ENCODE measurements around the gene EIF3B. TPM values are rescaled to one million over a fixed set of nuclear protein-coding genes. Genes with fewer than 3 reads are reported as not detected.
A peak's percentile ranks its signal among the peaks of the same experiment; 100 is the strongest.

Gene EIF3B
- total RNA-seq, 1 donor from 2014 or later = 107 TPM

DNA sequence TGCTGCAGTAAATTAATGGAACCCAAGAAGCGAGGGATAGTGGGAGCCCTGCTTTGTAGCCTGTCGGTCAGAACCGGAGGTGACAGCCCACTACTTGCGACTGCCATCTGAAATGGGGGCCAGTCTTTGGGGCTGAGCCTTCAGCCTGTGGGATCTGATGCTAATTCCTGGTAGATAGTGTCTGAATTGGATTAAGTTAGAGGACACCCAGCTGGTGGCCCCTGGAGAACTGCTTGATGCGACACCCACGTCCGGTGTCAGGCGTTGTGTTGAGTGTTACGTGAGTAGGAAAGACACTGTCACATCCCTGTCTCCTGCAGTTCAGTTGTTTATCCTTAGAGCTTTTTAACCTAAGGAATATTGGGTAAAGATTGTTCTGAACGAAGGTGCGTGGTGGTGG is 5.0 kb downstream of the EIF3B start:
- no peaks in the 10 kb centered on the region for H3K27me3 ChIP-seq
- ATAC-seq = no peak
- H3K4me3 ChIP-seq = no peak overlapping the region
- intact Hi-C loops (cut with DNase I) = loop anchor here (10.0 kb wide), 1 partner anchor 115 kb away; the partner anchor contains the start of genes MRM2 and NUDT1
- no peaks in the 10 kb centered on the region for H3K9me3 ChIP-seq
- H3K27ac ChIP-seq = no peak overlapping the region
- TF ChIP-seq, protein P1, sequence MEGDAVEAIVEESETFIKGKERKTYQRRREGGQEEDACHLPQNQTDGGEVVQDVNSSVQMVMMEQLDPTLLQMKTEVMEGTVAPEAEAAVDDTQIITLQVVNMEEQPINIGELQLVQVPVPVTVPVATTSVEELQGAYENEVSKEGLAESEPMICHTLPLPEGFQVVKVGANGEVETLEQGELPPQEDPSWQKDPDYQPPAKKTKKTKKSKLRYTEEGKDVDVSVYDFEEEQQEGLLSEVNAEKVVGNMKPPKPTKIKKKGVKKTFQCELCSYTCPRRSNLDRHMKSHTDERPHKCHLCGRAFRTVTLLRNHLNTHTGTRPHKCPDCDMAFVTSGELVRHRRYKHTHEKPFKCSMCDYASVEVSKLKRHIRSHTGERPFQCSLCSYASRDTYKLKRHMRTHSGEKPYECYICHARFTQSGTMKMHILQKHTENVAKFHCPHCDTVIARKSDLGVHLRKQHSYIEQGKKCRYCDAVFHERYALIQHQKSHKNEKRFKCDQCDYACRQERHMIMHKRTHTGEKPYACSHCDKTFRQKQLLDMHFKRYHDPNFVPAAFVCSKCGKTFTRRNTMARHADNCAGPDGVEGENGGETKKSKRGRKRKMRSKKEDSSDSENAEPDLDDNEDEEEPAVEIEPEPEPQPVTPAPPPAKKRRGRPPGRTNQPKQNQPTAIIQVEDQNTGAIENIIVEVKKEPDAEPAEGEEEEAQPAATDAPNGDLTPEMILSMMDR (IDR thresholded peaks at IDR 0.05) = no peak
- peaks cover 64% of the 10 kb centered on the region for H3K36me3 ChIP-seq
- no peak for DNase-seq
- H3K4me1 ChIP-seq = peaks cover 39% of the 10 kb centered on the region

DNA sequence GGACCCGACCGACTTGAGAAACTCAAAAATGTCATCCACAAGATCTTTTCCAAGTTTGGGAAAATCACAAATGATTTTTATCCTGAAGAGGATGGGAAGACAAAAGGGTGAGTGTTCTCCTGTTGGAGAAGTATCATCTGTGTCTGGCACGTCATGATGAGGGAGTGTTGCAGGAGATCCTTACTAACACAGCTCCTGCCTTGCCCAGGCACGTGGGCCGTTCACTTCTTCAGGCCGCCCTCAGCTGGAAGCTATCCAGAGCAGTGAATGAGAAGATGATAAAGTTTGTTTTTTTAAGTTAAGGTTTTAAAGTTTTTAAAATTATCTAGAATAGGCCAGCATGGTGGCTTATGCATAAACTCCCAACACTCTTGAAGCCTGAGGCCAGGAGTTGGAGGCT is 6.2 kb downstream of the EIF3B start:
- Histone ChIP-seq H3K27ac (no peak overlapping the region), H3K4me3 (no peak overlapping the region), H3K9me3 (no peaks in the 10 kb centered on the region), H3K36me3 (peaks cover 76% of the 10 kb centered on the region), H3K4me1 (peaks cover 37% of the 10 kb centered on the region), H3K27me3 (no peaks in the 10 kb centered on the region)
- TF ChIP-seq, protein P1 (IDR thresholded peaks at IDR 0.05) = no peak
- intact Hi-C loops (cut with DNase I) = no loop called here
- no peak for ATAC-seq
- DNase-seq = no peak

DNA sequence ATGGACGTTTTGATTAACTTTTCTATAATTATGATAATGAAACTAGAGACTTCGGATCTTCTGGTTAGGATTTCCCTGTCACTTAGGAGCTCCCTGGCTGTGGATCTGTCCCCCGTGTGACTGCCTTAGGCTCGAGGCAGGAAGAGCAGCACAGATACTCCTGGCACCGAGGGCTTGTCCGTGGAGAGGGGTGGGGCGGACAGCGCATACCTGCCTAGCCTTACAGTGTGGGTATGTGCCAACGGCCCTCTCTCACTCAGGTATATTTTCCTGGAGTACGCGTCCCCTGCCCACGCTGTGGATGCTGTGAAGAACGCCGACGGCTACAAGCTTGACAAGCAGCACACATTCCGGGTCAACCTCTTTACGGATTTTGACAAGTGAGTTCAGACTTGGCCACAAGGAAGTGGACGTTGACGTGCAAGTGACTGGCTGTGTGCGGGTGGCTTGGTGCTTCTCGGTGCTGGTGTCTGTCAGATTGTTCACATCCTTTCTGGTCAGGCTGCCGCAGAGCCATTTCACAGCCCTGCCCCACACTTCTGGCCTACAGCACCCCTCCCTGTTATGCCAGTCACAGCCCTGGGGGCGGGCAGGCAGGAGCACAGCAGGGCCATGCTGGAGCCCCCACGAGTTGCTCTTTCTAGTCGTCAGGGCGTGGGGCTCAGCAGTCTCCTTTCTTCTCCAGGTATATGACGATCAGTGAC is 7.9 kb downstream of the EIF3B start:
- Histone ChIP-seq H3K4me3 (no peak overlapping the region), H3K27ac (no peak overlapping the region), H3K27me3 (no peaks in the 10 kb centered on the region), H3K4me1 (peaks cover 20% of the 10 kb centered on the region), H3K9me3 (no peaks in the 10 kb centered on the region), H3K36me3 (peaks cover 93% of the 10 kb centered on the region)
- TF ChIP-seq, protein P1 (IDR thresholded peaks at IDR 0.05) = no peak
- ATAC-seq = peak; percentile 24
- intact Hi-C loops (cut with DNase I) = no loop called here
- no peak for DNase-seq

DNA sequence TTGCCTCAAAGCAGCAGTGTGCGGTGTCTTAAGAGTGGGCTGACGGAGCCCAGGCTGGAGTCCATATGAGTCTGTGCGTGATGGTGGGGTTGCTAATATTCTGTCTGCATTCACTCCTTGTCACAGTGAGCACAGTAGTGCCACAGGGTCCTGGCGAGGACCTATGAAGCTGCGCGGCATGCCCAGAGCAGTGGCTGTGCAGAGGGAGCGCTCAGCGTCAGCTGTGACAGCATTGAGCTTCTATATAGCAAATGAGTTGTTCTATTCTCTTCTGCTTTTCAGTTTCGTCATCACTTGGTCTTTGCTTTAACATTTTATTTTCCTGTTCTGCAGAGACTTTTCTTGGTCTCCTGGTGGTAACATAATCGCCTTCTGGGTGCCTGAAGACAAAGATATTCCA is 14.5 kb downstream of the EIF3B start:
- TF ChIP-seq, protein P1 (IDR thresholded peaks at IDR 0.05) = no peak
- intact Hi-C loops (cut with DNase I) = no loop called here
- Histone ChIP-seq H3K27ac (no peak overlapping the region), H3K9me3 (no peaks in the 10 kb centered on the region), H3K36me3 (peaks cover 100% of the 10 kb centered on the region), H3K4me3 (no peak overlapping the region), H3K4me1 (no peaks in the 10 kb centered on the region), H3K27me3 (no peaks in the 10 kb centered on the region)
- ATAC-seq (no peak), DNase-seq (no peak)

DNA sequence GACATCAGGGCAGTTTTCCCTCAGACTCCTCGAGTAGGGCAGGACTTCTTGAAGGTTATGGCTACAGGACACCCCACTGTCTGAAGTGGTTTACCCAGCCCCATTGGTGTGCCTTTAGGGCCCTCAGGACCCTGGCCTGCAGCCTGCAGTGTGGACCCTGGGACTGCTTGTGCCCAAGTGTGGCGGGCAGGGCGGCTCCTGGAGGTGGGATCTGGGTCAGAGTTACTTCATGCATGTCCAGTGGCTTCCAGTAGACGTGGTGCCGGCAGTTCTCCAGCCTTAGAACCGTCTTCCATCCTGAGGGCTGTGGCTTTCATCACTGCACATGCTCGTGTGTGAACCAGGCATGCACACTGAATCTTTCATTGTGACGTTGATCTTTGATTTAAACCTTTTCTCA is 16.7 kb downstream of the EIF3B start:
- no peak for ATAC-seq
- intact Hi-C loops (cut with DNase I) = no loop called here

More for the DNA sequence above, 16.7 kb downstream of the EIF3B start:
- Histone ChIP-seq H3K9me3 (no peaks in the 10 kb centered on the region), H3K36me3 (peaks cover 100% of the 10 kb centered on the region), H3K4me1 (no peaks in the 10 kb centered on the region), H3K4me3 (no peak overlapping the region), H3K27ac (no peak overlapping the region), H3K27me3 (no peaks in the 10 kb centered on the region)
- no peak for DNase-seq
- TF ChIP-seq, protein P1 (IDR thresholded peaks at IDR 0.05) = no peak
